NCI-H748 treated with DMSO at 0.1 percent for 48 hours (cell line): ENCODE data around the gene ZNF571.
A peak's percentile ranks its signal among the peaks of the same experiment; 100 is the strongest.

Experiments
- DNase-seq: peaks from one replicate; lab custom pipeline; 2025; lab: John Stamatoyannopoulos, UW

Gene ZNF571

GRCh38 chr19:37594304-37594981, at the start of gene ZNF571, which contains the start of gene ZNF540:
Gene ZNF571, minus strand, starts transcription at chr19:37594792. Its CDS starts 8,116 bp downstream, at chr19:37586676.
Gene ZNF540, plus strand, starts transcription at chr19:37594876. Its CDS starts 3,572 bp downstream, at chr19:37598448.
- peak; percentile 94 for DNase-seq

- no peak for DNase-seq
Measured at GRCh38 chr19:37635076-37636056, 40.8 kb upstream of the ZNF571 start.

GRCh38 chr19:37594982-37595382, 390 bp upstream of the ZNF571 start:
- DNase-seq: peak; percentile 68

- DNase-seq: no peak
Measured at GRCh38 chr19:37593996-37594303, 642 bp downstream of the ZNF571 start.

- DNase-seq: no peak
Measured at GRCh38 chr19:37583340-37583739, 11.3 kb downstream of the ZNF571 start.

- DNase-seq: no peak
Measured at GRCh38 chr19:37572203-37572602, 22.4 kb downstream of the ZNF571 start.

GRCh38 chr19:37565370-37565669, 29.3 kb downstream of the ZNF571 start:
- DNase-seq: no peak

GRCh38 chr19:37564624-37565369, 29.8 kb downstream of the ZNF571 start:
- no peak for DNase-seq

GRCh38 chr19:37563518-37563917, 31.1 kb downstream of the ZNF571 start:
- no peak for DNase-seq

- no peak for DNase-seq
Measured at GRCh38 chr19:37551129-37551993, 43.2 kb downstream of the ZNF571 start.

GRCh38 chr19:37537391-37537947, 57.1 kb downstream of the ZNF571 start:
- DNase-seq: no peak

- no peak for DNase-seq
Measured at GRCh38 chr19:37519890-37520289, 74.7 kb downstream of the ZNF571 start.
